Measurements from ENCODE around the gene PALS2. TPM values are rescaled to one million over a fixed set of nuclear protein-coding genes. Genes with fewer than 3 reads are reported as not detected.
A peak's percentile ranks its signal among the peaks of the same experiment; 100 is the strongest.

The PALS2 gene, protein sequence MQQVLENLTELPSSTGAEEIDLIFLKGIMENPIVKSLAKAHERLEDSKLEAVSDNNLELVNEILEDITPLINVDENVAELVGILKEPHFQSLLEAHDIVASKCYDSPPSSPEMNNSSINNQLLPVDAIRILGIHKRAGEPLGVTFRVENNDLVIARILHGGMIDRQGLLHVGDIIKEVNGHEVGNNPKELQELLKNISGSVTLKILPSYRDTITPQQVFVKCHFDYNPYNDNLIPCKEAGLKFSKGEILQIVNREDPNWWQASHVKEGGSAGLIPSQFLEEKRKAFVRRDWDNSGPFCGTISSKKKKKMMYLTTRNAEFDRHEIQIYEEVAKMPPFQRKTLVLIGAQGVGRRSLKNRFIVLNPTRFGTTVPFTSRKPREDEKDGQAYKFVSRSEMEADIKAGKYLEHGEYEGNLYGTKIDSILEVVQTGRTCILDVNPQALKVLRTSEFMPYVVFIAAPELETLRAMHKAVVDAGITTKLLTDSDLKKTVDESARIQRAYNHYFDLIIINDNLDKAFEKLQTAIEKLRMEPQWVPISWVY
- 10 to 100 TPM; 13.5 to 20.7 TPM for total RNA-seq

DNA sequence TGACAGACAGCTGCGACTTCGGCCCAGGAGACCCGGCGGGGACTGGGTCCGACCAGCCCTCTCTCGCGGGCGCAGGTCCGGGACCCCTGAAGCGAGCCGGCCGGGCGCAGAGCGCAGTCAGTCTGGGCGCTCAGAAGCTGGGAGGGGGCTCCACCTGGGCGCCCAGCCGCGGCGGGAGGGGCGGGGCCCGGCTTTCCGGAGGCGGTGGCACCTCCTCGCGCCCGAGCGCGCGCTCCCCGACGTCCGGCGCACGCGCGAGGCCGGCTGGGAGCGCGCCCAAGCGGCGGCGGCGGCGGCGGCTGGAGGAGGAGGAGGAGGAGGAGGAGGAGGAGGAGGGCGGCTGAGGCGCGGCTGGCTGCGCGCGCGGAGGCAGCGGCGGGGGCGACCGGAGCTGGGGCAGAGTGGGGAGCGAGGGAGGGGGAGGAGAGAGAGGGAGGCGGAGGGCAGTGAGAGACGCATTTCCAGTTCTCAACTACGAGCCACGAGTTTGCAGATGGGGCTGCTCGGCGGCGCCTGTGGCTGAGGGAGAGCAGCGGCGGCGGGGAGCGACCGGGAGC, at the start of gene PALS2:
TSS of gene PALS2 (plus strand) at position 456 of the 557 bp plus-strand sequence. CDS start 50,216 bp downstream, outside the sequence.
- ChIA-PET POLR2A (interaction anchor here (0.7 to 1.1 kb wide), 2 partner anchors 18 to 1042 kb away, joined by 3 read pairs; no protein-coding TSS in a partner anchor), CTCF (interaction anchor here (5.5 to 5.8 kb wide), 2 partner anchors 15 to 92 kb away, joined by 32 to 44 read pairs; no protein-coding TSS in a partner anchor)
- Mint-ChIP-seq H3K27me3 (ENCODE audit: low read depth) (peaks cover 44% of the 10 kb centered on the region), H3K36me3 (ENCODE audit: low read depth) (no peaks in the 10 kb centered on the region), H3K4me3 (peak within 1 kb of the TSS; percentile 92), H3K4me1 (ENCODE audit: low read depth) (peaks cover 28% of the 10 kb centered on the region), H3K27ac (peak within 1 kb of the TSS; percentile 82), H3K9me3 (ENCODE audit: insufficient read depth) (no peaks in the 10 kb centered on the region)
- peak; percentile 82 for DNase-seq
- peak; percentile 78 for ATAC-seq

DNA sequence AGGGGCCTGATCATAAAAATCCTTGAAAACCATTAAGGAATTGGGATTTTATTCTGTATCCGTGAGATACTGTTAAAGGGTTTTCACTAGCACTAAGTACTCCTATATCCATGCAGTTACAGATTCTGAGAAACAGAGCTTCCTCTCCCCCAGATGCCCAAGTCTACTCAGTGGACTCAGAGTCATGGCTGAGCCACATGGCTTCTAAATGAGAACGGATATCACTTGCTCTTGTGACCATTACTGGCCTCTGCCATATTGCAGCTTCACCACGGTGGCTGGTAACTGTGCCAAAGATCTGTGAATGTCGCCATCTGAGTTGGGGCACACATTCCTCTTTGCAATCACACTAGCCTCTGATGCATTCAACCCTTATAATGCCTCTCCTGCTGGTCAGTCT, 42.0 kb upstream of the PALS2 start:
- H3K27ac Mint-ChIP-seq = no peak overlapping the region
- no peak for ATAC-seq
- no peaks in the 10 kb centered on the region for H3K36me3 Mint-ChIP-seq (ENCODE audit: low read depth)
- no peak for DNase-seq
- no peak overlapping the region for H3K4me3 Mint-ChIP-seq
- ChIA-PET CTCF (no interaction called here), POLR2A (no interaction called here)
- H3K4me1 Mint-ChIP-seq (ENCODE audit: low read depth) = no peaks in the 10 kb centered on the region
- H3K27me3 Mint-ChIP-seq (ENCODE audit: low read depth) = peaks cover 16% of the 10 kb centered on the region
- H3K9me3 Mint-ChIP-seq (ENCODE audit: insufficient read depth) = no peaks in the 10 kb centered on the region

DNA sequence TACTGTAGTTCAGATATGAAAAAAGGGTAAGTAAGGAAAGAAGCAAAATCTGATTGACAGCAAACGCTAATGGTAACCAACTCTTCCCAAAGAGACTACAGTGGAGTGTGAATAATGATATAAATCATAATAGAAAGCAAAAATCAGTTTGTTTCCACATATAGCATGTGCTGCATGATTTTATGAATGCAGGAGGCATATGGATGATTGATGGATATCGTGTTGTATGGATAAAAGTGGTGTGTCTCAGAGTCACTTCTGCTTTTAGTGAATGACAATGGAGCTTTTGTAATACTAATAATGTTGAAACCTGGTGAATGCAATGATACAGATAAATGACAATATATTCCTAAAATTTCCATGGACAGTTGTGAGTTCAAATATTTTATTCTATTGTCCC, 36.6 kb upstream of the PALS2 start:
- Mint-ChIP-seq H3K9me3 (ENCODE audit: insufficient read depth) (no peaks in the 10 kb centered on the region), H3K27me3 (ENCODE audit: low read depth) (peaks cover 3% of the 10 kb centered on the region), H3K4me1 (ENCODE audit: low read depth) (no peaks in the 10 kb centered on the region), H3K27ac (no peak overlapping the region), H3K4me3 (no peak overlapping the region), H3K36me3 (ENCODE audit: low read depth) (no peaks in the 10 kb centered on the region)
- ChIA-PET POLR2A (no interaction called here), CTCF (no interaction called here)
- ATAC-seq = no peak
- DNase-seq = no peak

DNA sequence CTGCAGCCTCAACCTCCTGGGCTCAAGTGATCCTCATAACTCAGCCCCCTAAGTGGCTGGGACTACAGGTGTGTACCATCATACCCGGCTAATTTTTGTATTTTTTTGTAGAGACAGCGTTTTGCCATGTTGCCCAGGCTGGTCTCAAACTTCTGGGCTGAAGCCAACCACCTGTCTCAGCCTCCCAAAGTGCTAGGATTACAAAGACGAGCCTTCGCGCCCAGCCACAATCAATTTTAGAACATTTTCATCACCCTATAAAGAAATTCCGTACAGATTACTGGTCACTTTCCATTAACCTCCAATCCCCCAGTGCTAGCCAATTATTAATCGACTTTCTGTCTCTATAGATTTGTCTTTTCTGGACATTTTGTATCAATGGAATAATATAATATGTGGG, 32.3 kb upstream of the PALS2 start:
- H3K4me1 Mint-ChIP-seq (ENCODE audit: low read depth) = no peaks in the 10 kb centered on the region
- no peaks in the 10 kb centered on the region for H3K36me3 Mint-ChIP-seq (ENCODE audit: low read depth)
- DNase-seq = no peak
- no peak overlapping the region for H3K27ac Mint-ChIP-seq
- H3K27me3 Mint-ChIP-seq (ENCODE audit: low read depth) = peaks cover 3% of the 10 kb centered on the region
- no peaks in the 10 kb centered on the region for H3K9me3 Mint-ChIP-seq (ENCODE audit: insufficient read depth)
- CTCF ChIA-PET = no interaction called here
- no peak overlapping the region for H3K4me3 Mint-ChIP-seq
- no peak for ATAC-seq
- POLR2A ChIA-PET = no interaction called here

DNA sequence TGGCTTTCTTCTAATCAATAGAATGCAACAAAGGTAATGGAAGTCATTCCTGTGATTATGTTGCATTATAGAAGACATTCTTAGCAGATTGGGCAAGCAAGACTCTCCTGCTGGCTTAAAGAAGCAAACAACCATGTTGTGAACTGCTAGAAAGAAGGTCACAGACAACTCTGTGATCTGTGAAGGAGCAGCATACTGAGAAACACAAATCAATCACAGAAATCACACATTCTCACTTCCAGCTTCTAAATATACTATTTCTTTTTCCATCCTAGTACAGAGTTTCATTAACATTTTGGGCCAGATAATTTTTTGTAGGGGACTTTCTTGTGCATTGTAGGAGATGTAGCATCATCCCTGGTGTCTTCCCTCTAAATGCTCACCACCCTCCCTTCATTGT, 28.0 kb upstream of the PALS2 start:
- H3K9me3 Mint-ChIP-seq (ENCODE audit: insufficient read depth) = no peaks in the 10 kb centered on the region
- no peak overlapping the region for H3K4me3 Mint-ChIP-seq
- CTCF ChIA-PET = no interaction called here
- H3K4me1 Mint-ChIP-seq (ENCODE audit: low read depth) = no peaks in the 10 kb centered on the region
- no peak for ATAC-seq
- DNase-seq = no peak
- H3K27me3 Mint-ChIP-seq (ENCODE audit: low read depth) = peaks cover 10% of the 10 kb centered on the region
- no peaks in the 10 kb centered on the region for H3K36me3 Mint-ChIP-seq (ENCODE audit: low read depth)
- no peak overlapping the region for H3K27ac Mint-ChIP-seq
- POLR2A ChIA-PET = no interaction called here

DNA sequence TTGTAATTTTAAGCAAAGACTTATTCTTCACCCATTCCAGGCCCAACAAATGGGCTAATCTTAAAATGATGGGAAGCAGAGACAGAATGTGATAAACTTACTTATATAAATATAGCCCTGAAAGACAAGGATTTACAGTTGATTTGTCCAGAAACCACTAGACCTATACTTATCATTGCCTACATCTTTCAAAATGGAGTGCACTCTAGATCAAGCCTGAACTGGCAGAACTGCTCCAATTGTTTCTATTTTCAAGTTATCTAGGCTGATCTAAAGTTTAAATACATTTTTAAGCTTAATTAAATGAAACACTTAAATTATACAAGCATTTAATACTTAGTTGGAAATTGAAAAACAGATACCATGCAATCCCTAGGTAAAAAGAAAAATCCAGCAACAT, 24.9 kb upstream of the PALS2 start:
- H3K4me3 Mint-ChIP-seq = no peak overlapping the region
- ChIA-PET POLR2A (interaction anchor here (0.7 kb wide), 1 partner anchor 80 kb away, joined by 3 read pairs; no protein-coding TSS in a partner anchor), CTCF (no interaction called here)
- ATAC-seq (no peak), DNase-seq (no peak)
- H3K9me3 Mint-ChIP-seq (ENCODE audit: insufficient read depth) = no peaks in the 10 kb centered on the region
- no peak overlapping the region for H3K27ac Mint-ChIP-seq
- H3K36me3 Mint-ChIP-seq (ENCODE audit: low read depth) = no peaks in the 10 kb centered on the region
- H3K27me3 Mint-ChIP-seq (ENCODE audit: low read depth) = peaks cover 13% of the 10 kb centered on the region
- no peaks in the 10 kb centered on the region for H3K4me1 Mint-ChIP-seq (ENCODE audit: low read depth)

DNA sequence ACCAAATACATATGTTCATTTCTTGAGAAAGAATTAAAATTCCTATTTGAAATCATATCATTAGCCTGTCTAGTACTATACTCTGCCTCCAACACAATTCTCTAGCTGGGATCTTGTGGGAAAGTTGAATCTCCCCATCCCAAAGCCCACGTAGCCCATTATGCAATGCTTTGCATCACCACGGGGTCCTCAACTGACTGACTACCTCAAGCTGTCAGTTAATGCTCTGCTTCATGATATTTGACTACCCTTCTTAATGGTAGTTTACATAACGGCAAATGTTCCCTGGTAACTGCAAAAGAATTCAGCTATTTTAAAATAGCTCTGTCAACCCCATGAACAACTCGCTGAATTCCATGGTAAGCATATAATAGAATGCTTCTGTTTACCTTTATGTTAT, 23.3 kb upstream of the PALS2 start:
- ATAC-seq = no peak
- H3K9me3 Mint-ChIP-seq (ENCODE audit: insufficient read depth) = no peaks in the 10 kb centered on the region
- H3K4me1 Mint-ChIP-seq (ENCODE audit: low read depth) = no peaks in the 10 kb centered on the region
- H3K27me3 Mint-ChIP-seq (ENCODE audit: low read depth) = peaks cover 11% of the 10 kb centered on the region
- H3K36me3 Mint-ChIP-seq (ENCODE audit: low read depth) = no peaks in the 10 kb centered on the region
- POLR2A ChIA-PET = no interaction called here
- CTCF ChIA-PET = no interaction called here
- H3K4me3 Mint-ChIP-seq = no peak overlapping the region
- no peak for DNase-seq
- no peak overlapping the region for H3K27ac Mint-ChIP-seq

DNA sequence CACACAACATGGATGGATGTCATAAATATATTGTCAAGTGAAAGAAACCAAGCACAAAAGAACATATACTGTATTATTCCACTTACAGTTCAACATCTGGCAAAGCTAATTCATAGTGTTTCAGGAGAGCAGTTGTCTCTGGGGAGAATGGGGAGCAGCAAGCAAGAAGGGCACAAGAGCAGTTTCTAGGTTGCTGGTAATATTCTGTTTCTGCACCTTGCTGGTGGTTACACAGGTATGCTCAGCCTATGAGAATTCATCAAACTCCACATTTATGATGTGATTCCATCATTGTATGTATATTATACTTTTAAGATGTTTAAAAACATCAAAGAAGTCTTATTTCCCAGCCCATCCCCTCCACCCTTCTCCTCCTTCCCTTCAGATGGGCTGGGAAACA, 18.1 kb upstream of the PALS2 start:
- H3K27ac Mint-ChIP-seq = no peak overlapping the region
- peaks cover 8% of the 10 kb centered on the region for H3K27me3 Mint-ChIP-seq (ENCODE audit: low read depth)
- no peaks in the 10 kb centered on the region for H3K9me3 Mint-ChIP-seq (ENCODE audit: insufficient read depth)
- H3K4me1 Mint-ChIP-seq (ENCODE audit: low read depth) = peaks cover 1% of the 10 kb centered on the region
- ChIA-PET CTCF (no interaction called here), POLR2A (interaction anchor here (0.6 kb wide), 1 partner anchor 662 kb away, joined by 3 read pairs; no protein-coding TSS in a partner anchor)
- H3K4me3 Mint-ChIP-seq = no peak overlapping the region
- H3K36me3 Mint-ChIP-seq (ENCODE audit: low read depth) = no peaks in the 10 kb centered on the region
- ATAC-seq (no peak), DNase-seq (no peak)

DNA sequence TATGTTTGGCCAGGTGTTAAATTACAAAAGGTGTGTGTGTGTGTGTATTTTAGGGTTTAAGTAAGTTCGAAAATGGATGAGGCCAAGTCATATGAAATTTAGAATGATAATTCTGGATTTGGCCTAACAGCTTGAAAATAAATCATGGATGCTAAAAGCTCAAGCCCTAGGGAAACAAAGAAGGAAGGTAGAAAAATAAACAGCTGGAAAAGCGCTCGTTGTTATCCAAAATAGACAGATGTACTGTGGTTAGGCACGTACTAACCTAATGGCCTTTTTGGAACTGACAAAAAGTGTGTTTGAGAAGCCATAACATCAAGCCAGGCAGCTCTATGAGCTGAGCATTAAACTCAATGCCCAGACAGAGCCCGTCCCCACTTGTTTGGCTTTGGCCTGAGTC, 17.5 kb upstream of the PALS2 start:
- no peaks in the 10 kb centered on the region for H3K36me3 Mint-ChIP-seq (ENCODE audit: low read depth)
- H3K9me3 Mint-ChIP-seq (ENCODE audit: insufficient read depth) = no peaks in the 10 kb centered on the region
- ChIA-PET CTCF (no interaction called here), POLR2A (interaction anchor here (0.6 kb wide), 1 partner anchor 662 kb away, joined by 3 read pairs; no protein-coding TSS in a partner anchor)
- no peak overlapping the region for H3K4me3 Mint-ChIP-seq
- no peak for DNase-seq
- no peak for ATAC-seq
- H3K4me1 Mint-ChIP-seq (ENCODE audit: low read depth) = peaks cover 7% of the 10 kb centered on the region
- peaks cover 8% of the 10 kb centered on the region for H3K27me3 Mint-ChIP-seq (ENCODE audit: low read depth)
- H3K27ac Mint-ChIP-seq = no peak overlapping the region

DNA sequence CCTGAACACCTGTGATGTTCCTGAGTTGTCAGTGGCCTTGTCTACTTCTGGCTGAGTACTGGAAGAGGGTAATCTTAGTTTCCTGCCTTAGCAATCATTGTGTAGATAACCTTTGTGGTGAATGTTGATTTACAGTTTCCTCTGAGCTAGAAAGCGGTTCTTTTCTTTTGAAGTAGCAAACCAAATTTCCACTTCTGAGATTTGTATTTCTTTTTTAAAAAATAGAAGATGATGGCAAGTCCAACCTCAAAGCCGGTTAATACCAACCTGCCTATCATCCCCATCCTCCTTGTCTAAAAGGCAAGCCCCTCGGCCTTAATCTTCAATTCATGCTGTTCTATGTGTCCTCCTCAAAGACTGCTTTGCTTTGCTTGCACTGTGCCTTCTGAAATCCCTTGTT, 12.5 kb upstream of the PALS2 start:
- Mint-ChIP-seq H3K9me3 (ENCODE audit: insufficient read depth) (no peaks in the 10 kb centered on the region), H3K4me3 (no peak overlapping the region), H3K4me1 (ENCODE audit: low read depth) (peaks cover 14% of the 10 kb centered on the region), H3K27ac (no peak overlapping the region), H3K36me3 (ENCODE audit: low read depth) (no peaks in the 10 kb centered on the region), H3K27me3 (ENCODE audit: low read depth) (peaks cover 8% of the 10 kb centered on the region)
- ChIA-PET CTCF (interaction anchor here (1.5 kb wide), 1 partner anchor 11 kb away, joined by 3 read pairs; no protein-coding TSS in a partner anchor), POLR2A (no interaction called here)
- DNase-seq = peak; percentile 23
- peak; percentile 82 for ATAC-seq

DNA sequence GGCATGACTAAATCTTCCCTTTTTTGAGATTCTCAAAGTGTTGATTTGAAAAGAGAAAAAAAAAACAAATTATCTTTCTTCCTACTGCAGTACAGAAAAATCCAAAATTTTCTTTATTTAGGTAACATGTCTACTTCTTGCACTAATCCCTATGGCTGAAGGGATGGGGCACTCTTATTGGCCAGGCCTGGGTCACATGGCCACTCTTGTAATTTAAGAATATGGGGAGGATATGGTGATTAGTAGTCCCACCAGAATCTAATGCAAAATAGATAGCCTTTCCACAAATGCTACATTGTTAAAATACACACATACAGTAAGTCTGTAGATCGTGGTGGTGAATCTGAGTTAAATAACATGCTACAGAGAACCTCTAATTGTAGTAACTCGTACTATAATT, 7.0 kb upstream of the PALS2 start:
- no peak overlapping the region for H3K4me3 Mint-ChIP-seq
- peaks cover 37% of the 10 kb centered on the region for H3K27me3 Mint-ChIP-seq (ENCODE audit: low read depth)
- no peak overlapping the region for H3K27ac Mint-ChIP-seq
- ATAC-seq (no peak), DNase-seq (no peak)
- no peaks in the 10 kb centered on the region for H3K9me3 Mint-ChIP-seq (ENCODE audit: insufficient read depth)
- H3K36me3 Mint-ChIP-seq (ENCODE audit: low read depth) = no peaks in the 10 kb centered on the region
- ChIA-PET POLR2A (no interaction called here), CTCF (no interaction called here)
- peaks cover 2% of the 10 kb centered on the region for H3K4me1 Mint-ChIP-seq (ENCODE audit: low read depth)

DNA sequence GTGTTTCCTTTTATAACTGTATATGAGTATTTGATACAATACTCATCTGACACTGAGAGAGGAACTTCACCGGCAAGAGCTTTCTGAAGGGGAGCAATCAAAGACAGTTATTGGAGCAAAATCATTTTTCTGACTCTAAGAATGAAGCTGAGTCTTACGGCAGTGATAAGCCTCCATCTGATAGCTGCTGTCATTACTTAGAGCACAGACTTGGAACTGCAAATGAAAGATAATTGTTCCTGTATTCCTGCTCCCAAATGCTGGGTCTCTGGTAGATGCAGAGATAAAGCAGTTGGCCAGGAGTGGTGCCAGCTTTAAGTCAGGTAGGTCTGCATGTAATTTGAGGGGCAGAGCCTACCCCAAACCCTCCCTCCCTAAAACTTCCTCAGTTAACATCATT, 2.3 kb upstream of the PALS2 start:
- ATAC-seq (no peak), DNase-seq (no peak)
- H3K36me3 Mint-ChIP-seq (ENCODE audit: low read depth) = no peaks in the 10 kb centered on the region
- ChIA-PET POLR2A (no interaction called here), CTCF (interaction anchor here (0.6 to 1.7 kb wide), 4 partner anchors 11 to 1442 kb away, joined by 3 to 4 read pairs (median 4); no protein-coding TSS in a partner anchor)
- H3K27me3 Mint-ChIP-seq (ENCODE audit: low read depth) = peaks cover 44% of the 10 kb centered on the region
- H3K9me3 Mint-ChIP-seq (ENCODE audit: insufficient read depth) = no peaks in the 10 kb centered on the region
- no peak overlapping the region for H3K27ac Mint-ChIP-seq
- peaks cover 21% of the 10 kb centered on the region for H3K4me1 Mint-ChIP-seq (ENCODE audit: low read depth)
- H3K4me3 Mint-ChIP-seq = no peak overlapping the region
